HG02840 (cell line): ENCODE data around the gene CCM2.
"Not testable (repeated sequence)": the region's sequence is repeated elsewhere in the genome, so short reads cannot be mapped to it uniquely, and the experiment has no call there.

Source experiments
- ATAC-seq: cut with Tn5 transposase; IDR thresholded peaks from one replicate; pipeline ENCODE4 v1.9.1; 2021; ENCODE audit warnings: mild to moderate bottlenecking, moderate library complexity, moderate number of reproducible peaks; ENCODE audit not compliant: unreplicated experiment, low FRiP score

CCM2 gene

GRCh38 chr7:45028138-45028919 lies 28.3 kb downstream of the CCM2 start:
- ATAC-seq = no peak

- ATAC-seq = no peak
These were observed 28.9 kb downstream of the CCM2 start for GRCh38 chr7:45028920-45029344.

- no peak for ATAC-seq
These were observed 31.8 kb downstream of the CCM2 start for GRCh38 chr7:45031829-45032228.

- no peak for ATAC-seq
These were observed 32.4 kb downstream of the CCM2 start for GRCh38 chr7:45032421-45032820.

- ATAC-seq = no peak
These were observed 33.4 kb downstream of the CCM2 start for GRCh38 chr7:45033261-45033930.

- no peak for ATAC-seq
These were observed 33.9 kb downstream of the CCM2 start for GRCh38 chr7:45033931-45034290.

- not testable (repeated sequence) for ATAC-seq
These were observed 34.7 kb downstream of the CCM2 start for GRCh38 chr7:45034710-45035109.

- ATAC-seq = no peak
These were observed 35.4 kb downstream of the CCM2 start for GRCh38 chr7:45035371-45035770.

GRCh38 chr7:45035893-45036292 lies 35.9 kb downstream of the CCM2 start:
- no peak for ATAC-seq

- no peak for ATAC-seq
These were observed 36.3 kb downstream of the CCM2 start for GRCh38 chr7:45036317-45036716.

GRCh38 chr7:45036796-45037195 lies 36.8 kb downstream of the CCM2 start:
- ATAC-seq = no peak

- no peak for ATAC-seq
These were observed 37.9 kb downstream of the CCM2 start for GRCh38 chr7:45037876-45038275.

GRCh38 chr7:45039106-45039505 lies 39.1 kb downstream of the CCM2 start:
- ATAC-seq = no peak

GRCh38 chr7:45044338-45044737 lies 44.3 kb downstream of the CCM2 start:
- no peak for ATAC-seq

- ATAC-seq = no peak
These were observed 48.7 kb downstream of the CCM2 start for GRCh38 chr7:45048748-45049147.

- no peak for ATAC-seq
These were observed 50.2 kb downstream of the CCM2 start for GRCh38 chr7:45050198-45050597.

GRCh38 chr7:45052011-45052410 lies 52.0 kb downstream of the CCM2 start:
- no peak for ATAC-seq

- no peak for ATAC-seq
These were observed 53.4 kb downstream of the CCM2 start for GRCh38 chr7:45053401-45053800.

- no peak for ATAC-seq
These were observed 53.9 kb downstream of the CCM2 start for GRCh38 chr7:45053941-45054340.

GRCh38 chr7:45054442-45054841 lies 54.4 kb downstream of the CCM2 start:
- no peak for ATAC-seq

- ATAC-seq = no peak
These were observed 55.0 kb downstream of the CCM2 start for GRCh38 chr7:45055016-45055415.

GRCh38 chr7:45055594-45056219 lies 55.7 kb downstream of the CCM2 start:
- ATAC-seq = no peak
